Measurements from ENCODE around the gene YARS1.
A peak's percentile ranks its signal among the peaks of the same experiment; 100 is the strongest.

The YARS1 gene

GRCh38 chr1:32765570-32766327, 51.4 kb downstream of the YARS1 start:
- no peak for DNase-seq (ENCODE audit: low read depth in 2 of 2)

DNA sequence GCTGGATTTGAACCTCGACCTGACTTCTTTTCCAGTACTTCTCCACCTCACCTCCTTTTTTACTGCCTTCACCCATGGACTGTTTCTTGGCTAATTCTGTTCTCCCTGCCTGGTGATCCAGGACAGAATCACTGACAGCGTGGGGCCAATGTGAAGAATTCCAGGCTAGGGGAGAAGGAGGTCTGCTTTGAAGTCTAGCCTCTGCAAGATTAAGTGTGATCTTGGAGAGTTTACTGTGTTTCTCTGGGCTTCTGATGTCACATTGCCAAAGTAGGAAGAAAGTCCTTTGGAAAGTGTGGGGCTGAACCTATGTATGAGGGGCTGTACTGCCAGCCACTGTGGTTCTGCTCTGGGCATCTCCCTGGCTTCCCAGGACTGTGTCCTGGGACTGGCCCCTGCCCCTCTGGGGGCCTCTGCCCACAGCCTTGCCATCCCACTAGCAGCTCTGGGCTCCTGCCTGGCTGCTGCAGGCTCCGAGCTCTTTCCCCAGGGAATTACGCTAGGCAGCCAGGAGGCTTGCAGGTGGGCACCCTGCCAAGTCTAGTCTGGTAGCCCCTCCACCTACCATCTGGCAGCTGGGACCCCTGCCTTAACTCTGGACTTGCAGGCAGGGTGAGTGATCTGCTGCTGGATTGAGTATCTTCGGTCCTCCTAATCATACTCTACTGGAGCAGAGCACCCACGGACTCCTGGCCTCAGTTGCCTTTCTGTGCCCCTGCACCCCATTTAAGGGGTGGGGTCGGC, 52.2 kb downstream of the YARS1 start:
- no peak for DNase-seq (ENCODE audit: low read depth in 2 of 2)

GRCh38 chr1:32763221-32763620, 53.9 kb downstream of the YARS1 start:
- no peak for DNase-seq (ENCODE audit: low read depth in 2 of 2)

DNA sequence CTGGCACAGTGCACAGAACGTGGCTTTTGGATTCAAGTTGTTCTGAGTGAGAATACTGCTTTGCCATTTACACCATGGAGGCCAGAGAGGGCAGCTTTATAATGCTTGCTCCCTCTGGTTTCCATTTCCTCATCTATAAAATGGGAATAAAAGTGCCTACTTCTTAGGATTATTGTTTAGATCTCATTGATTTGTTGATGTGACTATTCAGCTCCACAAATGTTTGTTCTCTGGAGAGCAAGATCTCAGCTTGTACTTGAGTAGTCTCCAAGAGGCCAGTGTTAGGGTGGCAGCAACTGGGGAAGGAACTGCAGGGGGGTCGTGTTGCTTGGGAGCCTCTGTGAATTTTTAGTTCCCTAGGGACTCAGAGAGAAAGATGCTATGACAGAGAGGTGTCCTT, 55.2 kb downstream of the YARS1 start:
- DNase-seq (ENCODE audit: low read depth in 2 of 2), result no peak

DNA sequence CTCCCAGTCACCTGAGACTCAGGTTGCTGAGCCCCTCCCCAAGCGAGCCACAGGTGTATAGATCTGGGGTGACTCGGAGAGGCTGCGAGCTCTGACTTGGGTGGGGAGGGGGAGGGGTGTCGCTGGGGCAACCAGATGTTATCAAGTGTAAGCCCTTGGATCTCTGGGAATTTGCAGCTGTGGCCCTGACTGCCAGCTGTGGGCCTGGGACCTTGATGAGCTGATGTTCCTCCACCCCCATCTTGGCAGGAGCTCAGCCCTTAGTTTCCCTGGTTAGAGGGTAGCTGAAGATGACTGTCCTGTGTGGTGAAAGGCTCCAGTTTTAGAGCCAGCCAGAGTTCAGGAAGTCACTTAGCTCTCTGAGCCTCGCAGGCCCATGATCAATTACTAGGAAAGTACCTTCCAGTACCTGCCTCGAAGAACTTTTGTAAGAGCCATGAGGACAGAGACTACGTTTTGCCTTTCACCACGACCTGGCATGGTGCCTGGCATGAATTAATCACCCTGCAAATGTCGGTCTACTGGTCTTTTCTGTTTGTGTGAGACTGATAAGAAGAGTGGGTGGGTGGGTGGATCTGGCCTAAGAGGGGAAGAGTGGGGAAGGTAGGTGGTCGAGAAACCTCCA, 55.8 kb downstream of the YARS1 start:
- peak; percentile 24 to 30 for DNase-seq (ENCODE audit: low read depth in 2 of 2)

DNA sequence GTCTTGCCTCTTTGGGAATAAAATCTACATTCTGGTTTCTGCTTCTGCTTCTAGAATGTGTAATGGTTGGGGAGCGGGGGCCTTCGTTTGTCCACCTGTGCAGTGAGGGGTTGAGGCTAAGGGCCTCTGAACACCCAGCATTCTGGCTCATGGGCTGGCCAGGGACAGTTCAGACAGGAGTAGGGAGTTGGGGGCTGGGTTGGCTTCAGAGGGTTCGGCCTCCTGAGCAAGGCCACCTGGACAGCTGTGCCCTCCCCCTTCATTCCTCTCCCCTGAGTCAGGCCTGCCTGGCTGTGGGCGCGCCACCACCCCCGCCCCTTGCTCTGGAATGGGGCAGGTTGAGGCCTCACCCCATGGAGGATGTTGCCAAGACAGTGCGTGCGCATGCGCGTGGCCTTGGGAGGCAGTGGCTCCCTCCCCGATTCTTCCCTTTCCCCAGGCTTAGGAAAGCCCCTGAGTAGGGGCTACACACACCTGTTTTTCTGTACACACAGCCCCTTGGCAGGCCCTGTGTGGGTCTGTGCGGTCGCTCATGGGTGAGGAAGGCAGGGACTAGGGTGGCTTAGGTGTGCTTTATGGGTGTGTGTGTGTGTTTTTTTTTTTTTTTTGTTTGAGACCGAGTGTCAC, 57.0 kb downstream of the YARS1 start:
- DNase-seq (ENCODE audit: low read depth in 2 of 2), result no peak

- DNase-seq (ENCODE audit: low read depth in 2 of 2), result no peak
Measured at GRCh38 chr1:32759521-32759981, 57.6 kb downstream of the YARS1 start.

GRCh38 chr1:32758795-32759430, 58.2 kb downstream of the YARS1 start:
- no peak for DNase-seq (ENCODE audit: low read depth in 2 of 2)

DNA sequence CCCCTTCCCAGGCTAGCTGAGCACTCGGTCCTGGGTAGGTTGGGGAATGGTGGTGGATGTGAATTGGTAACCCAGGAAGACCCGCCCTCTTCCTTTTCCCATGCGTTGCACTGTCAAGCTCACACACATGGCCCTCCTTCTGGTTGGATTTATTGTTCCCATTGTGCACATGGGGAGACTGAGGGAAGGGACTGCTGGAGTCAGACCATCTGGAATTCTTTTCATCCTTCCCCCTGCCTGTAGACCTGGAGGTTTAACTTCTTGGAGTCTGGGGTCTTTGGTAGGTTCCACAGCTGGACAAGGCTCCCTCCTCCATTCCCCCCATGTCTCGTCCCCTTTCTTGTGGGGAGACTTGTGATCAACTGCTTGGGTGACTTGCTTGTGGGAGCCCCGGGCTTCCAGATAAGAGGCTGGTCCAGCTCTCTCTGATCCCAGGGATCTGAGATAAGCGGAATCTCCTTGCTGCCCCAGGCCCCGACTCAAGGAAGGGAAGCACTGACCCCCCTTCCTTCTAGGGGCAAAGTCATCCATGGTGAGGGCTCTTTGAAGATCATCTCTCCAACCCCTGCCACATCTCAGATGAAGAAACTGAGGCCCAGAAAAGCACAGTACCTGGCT, 58.9 kb downstream of the YARS1 start:
- DNase-seq (ENCODE audit: low read depth in 2 of 2), result no peak

DNA sequence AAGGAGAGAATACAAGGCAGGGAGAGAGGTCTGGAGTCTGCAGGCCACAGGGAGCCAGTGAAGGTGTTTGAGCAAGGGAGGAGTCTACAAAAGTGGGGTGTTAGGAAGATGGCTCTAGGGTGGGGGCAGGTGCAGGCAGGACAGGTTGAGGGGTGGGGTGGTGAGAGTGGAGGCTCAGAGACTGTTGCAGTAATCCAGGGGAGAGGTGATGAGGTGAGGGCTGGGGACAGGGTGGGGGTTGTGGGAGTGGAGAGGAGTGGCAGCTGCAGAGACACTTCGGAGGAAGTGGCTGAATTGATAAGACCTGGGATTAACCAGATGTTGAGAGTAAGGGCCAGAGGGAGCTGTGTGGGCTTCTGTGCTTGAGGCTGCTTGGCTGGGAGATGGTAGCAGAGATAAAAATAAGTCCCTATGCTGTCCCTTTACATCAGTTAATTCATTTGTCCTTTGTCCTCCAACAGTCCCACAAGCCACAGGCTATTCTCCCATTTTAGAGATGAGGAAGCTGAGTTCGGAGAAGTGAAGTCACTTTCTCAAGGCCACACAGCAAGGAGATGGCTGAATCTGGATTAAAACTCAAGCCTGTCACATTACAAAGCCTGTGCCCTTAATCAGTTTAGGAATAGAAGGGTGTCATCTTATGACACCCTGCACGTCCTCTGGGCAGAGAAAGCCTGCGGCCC, 59.8 kb downstream of the YARS1 start:
- DNase-seq (ENCODE audit: low read depth in 2 of 2), result no peak

GRCh38 chr1:32755810-32756159, 61.4 kb downstream of the YARS1 start:
- no peak for DNase-seq (ENCODE audit: low read depth in 2 of 2)

GRCh38 chr1:32755098-32755809, 61.9 kb downstream of the YARS1 start:
- DNase-seq (ENCODE audit: low read depth in 2 of 2), result no peak

DNA sequence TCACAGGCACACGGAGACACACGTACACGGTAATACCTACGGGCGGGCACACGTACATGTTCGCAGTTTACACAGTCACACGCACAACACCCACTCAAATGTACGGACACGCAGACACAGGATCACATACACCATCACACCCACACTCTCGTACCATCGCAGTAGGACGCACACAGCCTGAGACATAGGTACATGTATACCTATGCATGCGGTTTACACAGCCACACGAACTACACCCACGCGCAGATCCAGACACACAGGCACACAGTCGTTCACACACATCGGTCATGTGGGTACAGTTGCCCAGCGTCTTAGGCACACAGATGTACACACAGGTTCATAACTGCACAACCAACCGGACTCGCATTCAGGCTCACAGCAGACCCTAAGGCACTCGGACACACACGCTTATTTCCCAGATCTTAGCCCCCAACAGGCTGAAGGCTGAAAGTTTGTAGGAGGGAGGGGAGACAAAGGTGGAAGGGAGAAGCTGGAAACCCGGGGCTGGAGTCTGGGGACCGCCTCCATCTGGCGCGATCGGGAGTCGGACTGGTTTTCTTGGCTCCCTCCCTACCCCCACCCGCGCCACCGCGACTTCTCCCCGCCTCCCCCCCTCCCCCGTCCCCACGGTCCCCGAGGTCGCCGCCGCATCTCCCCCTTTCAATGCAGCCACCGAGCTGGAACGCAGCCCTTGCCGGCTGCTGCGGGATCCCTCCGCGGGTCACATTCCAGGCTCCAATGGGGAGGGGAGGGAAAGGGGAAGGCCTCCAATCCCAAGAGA, 62.7 kb downstream of the YARS1 start:
- DNase-seq (ENCODE audit: low read depth in 2 of 2), result peak; percentile 22 to 23

DNA sequence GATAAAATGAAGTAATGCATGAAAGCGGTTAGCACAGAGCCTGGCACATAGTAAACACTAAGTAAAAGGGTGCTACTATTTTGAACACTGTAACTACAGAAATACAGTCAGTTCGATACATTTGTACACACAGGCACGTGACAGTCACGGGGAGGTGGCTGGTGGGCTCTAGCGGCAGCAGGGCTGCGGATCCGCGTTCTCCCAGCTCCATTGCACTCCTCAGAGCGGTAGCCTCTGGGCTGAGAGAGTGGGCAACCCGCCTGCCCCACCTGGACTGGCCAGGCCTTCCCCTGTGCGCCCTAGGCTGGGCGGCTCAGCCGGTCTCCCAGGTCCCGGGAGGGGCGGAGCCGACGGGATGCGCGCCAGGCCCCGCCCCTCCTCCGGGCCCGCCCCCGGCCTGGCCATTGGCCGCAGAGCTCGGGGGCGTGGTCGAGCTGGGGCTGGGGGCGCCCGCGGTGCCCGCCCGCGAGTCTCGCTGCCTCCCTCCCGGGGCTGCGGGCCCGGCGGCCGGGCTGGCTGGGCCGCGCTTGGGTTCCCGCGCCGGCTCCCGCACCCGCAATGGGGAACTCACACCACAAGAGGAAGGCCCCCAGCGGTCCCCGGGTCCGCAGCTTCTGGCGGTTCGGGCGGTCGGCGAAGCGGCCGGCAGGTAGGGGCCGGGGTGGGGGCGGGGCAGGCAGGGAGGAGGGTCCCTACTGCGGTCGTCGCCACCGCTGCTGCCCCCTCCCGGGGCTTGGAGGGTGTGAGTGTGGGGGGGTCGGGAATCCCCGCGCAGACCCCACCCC, 63.4 kb downstream of the YARS1 start:
- DNase-seq (ENCODE audit: low read depth in 2 of 2), result peak; percentile 48 to 51

- no peak for DNase-seq (ENCODE audit: low read depth in 2 of 2)
Measured at GRCh38 chr1:32749771-32750170, 67.4 kb downstream of the YARS1 start.

GRCh38 chr1:32749332-32749731, 67.8 kb downstream of the YARS1 start:
- no peak for DNase-seq (ENCODE audit: low read depth in 2 of 2)

DNA sequence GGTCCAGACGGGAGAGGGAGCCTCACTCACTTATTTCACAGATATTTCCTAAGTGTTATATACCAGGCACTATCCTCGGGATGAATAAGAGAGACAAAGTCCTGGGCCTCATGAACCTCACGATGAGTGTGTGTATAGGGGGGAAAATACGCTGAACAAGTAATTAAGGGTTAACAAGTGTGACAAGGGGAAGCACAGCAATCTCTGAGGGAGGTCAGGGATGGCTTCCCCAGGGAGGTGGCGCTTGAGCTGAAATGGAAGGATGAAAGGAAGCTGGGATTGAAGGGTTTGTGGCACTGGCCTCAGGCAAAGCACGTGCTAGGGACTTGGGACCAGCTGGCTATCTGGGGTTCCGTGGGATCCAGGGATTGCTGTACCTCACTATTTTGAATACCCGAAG, 68.2 kb downstream of the YARS1 start:
- DNase-seq (ENCODE audit: low read depth in 2 of 2), result no peak

GRCh38 chr1:32748348-32748747, 68.8 kb downstream of the YARS1 start:
- DNase-seq (ENCODE audit: low read depth in 2 of 2), result no peak

DNA sequence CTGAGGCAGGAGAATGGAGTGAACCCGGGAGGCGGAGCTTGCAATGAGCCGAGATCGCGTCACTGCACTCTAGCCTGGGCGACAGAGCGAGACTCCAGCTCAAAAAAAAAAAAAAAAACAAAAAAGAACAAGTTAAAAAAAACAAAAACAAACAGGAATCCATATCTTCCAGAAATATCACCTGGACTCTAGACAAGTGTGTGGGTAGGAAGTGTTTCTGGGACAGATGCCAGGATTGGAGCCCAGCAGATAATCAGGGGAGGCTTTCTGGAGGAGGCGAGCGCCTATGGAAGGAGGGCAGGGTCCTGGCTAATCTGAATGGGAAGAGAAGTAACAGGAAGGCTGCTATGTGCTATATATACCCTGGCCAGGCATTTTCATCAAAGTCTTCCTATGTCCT, 71.0 kb downstream of the YARS1 start:
- no peak for DNase-seq (ENCODE audit: low read depth in 2 of 2)
